Gastroesophageal sphincter (tissue), 3 donors: Measurements from ENCODE around the gene PHACTR1.

ENCODE experiments used
- CTCF ChIP-seq, 4 experiments: fragments of 200-600 bp in 2 of 4; fragments of 450-650 bp in 2 of 4; sonication (generic) in 1 of 4; IDR thresholded peaks; one replicate each; pipeline ENCODE4 v1.5.1; 2017 to 2019; ENCODE audit warnings: antibody characterized with exemption in 4 of 4, mild to moderate bottlenecking in 2 of 4, moderate library complexity in 2 of 4
- EP300 ChIP-seq: sonication (generic); formaldehyde crosslinking; IDR thresholded peaks from one replicate; pipeline ENCODE4 v1.6.1; 2017; ENCODE audit warnings: antibody characterized with exemption, mild to moderate bottlenecking
- POLR2AphosphoS5 ChIP-seq: sonication (generic); formaldehyde crosslinking; IDR thresholded peaks from one replicate; pipeline ENCODE4 v1.6.1; 2017; ENCODE audit warnings: antibody characterized with exemption

GRCh38 chr6:13065581-13065980, 349.0 kb downstream of the PHACTR1 start:
- no peak for TF ChIP-seq CTCF (IDR thresholded peaks at IDR 0.05)
- TF ChIP-seq EP300: no peak
- TF ChIP-seq POLR2AphosphoS5: no peak
